GM21528 (cell line): ENCODE measurements around the gene FUT6.

Experiments used
- ATAC-seq: cut with Tn5 transposase; IDR thresholded peaks from one replicate; pipeline ENCODE4 v1.9.1; 2021; ENCODE audit warnings: mild to moderate bottlenecking, moderate library complexity; ENCODE audit not compliant: unreplicated experiment, low FRiP score

The FUT6 gene

GRCh38 chr19:5828661-5829566 is 10.6 kb downstream of the FUT6 start:
- ATAC-seq, result no peak

DNA sequence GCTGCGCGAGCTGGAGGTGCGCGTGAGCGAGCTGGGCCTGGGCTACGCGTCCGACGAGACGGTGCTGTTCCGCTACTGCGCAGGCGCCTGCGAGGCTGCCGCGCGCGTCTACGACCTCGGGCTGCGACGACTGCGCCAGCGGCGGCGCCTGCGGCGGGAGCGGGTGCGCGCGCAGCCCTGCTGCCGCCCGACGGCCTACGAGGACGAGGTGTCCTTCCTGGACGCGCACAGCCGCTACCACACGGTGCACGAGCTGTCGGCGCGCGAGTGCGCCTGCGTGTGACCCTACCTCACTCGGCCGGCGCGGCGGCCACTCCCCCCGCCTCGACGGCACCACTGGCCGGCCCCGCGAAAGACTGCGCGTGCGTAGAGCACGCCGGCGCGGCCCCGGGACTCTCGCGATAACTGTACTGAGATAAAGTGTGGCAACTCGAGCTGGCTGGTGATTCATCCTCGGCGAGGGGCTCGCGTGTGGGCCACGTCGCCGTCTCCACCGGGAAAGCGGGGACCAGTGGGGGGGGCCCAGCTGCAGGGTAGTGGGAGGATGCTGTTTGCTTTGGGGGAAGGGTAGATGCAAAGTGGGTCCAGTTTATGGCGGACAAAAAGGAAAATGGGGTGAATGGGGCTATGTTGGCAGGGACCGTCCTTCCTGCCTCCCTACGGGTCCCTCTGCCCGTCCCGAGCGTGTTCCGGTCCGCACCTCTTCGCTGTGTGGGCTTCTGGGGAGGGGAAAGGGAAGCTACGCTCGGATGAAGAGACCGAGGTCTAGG is 11.4 kb downstream of the FUT6 start:
- peak; percentile 58 for ATAC-seq

DNA sequence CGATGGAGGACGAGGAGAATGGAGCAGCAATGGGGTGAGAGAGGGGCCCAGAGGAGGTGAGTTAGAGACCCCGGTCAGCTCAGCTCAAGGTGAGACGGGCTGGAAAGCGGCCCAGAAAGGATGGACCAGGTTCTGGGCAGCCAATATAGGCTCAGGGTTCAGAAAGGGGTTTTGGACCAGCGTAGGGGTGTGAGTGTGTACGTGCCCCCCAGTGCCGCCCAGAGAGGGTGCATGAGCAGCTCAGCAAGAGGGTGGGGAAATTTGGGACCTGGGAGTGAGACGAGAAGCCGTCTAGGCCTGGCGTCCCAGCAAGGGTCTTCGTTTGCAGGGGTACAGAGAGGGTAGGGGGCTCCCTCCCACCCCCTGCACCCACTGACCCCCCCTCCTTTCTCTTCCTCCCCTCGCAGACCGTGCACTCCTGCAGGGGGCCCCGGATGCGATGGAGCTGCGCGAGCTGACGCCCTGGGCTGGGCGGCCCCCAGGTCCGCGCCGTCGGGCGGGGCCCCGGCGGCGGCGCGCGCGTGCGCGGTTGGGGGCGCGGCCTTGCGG is 12.1 kb downstream of the FUT6 start:
- no peak for ATAC-seq

- ATAC-seq, result no peak
Observed at GRCh38 chr19:5826531-5827341, 12.8 kb downstream of the FUT6 start.

DNA sequence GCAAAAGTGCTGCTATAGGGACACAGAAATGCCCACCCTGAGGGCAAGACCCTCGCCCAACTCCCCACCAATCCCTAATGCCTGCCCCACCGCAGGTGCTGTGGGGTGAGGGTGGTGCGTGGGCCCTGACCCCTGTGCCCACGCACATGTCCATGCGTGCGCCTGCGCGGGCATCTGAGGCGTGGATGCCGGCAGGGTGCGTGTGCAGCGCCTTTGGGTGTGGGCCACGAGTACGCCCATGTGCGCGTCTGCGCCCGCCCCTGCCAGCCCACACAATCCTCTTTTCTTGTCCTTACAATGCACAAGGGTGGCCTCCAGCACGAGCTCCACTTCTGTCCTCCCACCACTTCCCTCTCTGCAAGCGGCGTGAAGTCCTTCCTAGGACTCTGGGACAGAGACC is 14.3 kb downstream of the FUT6 start:
- no peak for ATAC-seq

DNA sequence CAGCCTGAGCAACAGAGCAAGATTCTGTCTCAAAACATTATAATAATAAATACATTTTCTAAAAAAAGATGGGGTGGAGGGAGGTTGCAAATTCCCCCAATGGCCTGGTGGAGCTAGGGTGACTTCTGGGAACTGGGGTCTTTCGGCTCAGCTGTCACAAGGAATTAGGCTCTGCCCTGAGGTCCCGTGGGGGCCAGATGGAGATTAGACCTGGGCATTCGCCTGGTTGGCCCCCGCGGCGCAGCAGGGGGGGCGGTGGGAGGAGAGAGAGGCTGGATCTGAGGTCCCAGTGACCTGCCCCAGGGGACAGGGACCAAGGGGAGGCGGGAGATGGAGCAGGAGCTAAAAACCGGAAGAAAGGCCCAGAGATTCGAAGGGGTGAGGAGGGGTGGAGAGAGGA is 14.8 kb downstream of the FUT6 start:
- no peak for ATAC-seq

GRCh38 chr19:5823579-5824281 is 15.8 kb downstream of the FUT6 start:
- no peak for ATAC-seq

GRCh38 chr19:5822181-5822844 is 17.2 kb downstream of the FUT6 start:
- no peak for ATAC-seq

GRCh38 chr19:5821521-5822180 is 17.9 kb downstream of the FUT6 start:
- no peak for ATAC-seq

GRCh38 chr19:5820785-5821184 is 18.7 kb downstream of the FUT6 start:
- ATAC-seq, result no peak

DNA sequence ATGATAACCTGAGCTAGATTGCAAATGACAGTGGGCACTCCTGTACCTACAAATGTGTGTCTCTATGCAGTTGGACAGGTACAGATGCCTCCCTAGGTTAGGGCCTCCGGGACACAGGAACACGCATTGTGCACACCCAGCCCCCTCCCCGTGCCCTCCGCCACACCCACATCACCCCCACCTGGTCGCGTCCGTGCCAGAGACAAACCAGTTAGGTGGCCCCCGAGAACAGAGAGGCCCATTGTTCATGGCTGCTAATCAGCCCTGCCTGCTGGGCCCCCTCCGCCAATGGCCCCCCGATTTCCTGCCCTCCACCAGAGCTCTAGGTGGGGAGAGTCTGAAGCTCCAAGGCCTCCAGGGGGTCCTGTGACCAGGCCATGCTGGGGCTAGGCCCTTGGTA is 20.9 kb downstream of the FUT6 start:
- ATAC-seq, result no peak

- no peak for ATAC-seq
Observed at GRCh38 chr19:5817218-5817617, 22.3 kb downstream of the FUT6 start.

- no peak for ATAC-seq
Observed at GRCh38 chr19:5814852-5815246, 24.7 kb downstream of the FUT6 start.

DNA sequence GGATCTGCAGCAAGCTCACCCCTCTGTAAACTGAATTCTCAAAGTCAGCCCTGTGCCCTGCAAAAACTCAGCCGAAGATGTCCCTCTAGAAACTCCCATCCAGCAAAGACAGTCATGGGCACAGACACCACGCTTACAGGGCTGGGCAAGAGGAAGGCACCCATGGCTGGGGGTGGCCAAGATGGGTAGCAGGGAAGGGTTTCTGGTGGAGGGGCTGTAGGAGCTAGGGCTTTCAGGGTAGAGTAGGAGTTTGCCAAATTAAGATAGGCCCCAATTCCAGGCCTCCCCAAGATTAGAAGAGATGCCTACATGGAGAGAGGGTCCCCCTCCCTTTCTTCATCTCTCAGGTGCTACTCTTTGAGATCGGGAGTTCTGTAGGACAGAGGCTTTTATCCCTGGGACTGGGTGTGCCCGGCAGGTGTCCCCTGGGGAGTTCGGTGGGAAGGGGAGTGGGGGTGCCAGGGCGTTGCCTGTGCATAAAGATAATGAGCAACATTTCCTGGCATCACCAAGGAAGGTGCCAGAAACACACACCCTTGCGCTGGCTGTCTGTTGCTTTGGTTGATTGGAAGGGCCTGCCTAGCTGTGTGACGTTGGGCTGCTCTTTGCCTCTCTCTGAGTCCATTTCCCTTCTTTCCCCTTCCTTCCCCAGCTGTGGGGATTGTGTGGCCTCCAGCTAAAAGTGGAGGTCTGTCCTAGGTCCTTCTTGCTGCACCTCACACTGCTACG is 25.2 kb downstream of the FUT6 start:
- no peak for ATAC-seq

- no peak for ATAC-seq
Observed at GRCh38 chr19:5811117-5811516, 28.4 kb downstream of the FUT6 start.

DNA sequence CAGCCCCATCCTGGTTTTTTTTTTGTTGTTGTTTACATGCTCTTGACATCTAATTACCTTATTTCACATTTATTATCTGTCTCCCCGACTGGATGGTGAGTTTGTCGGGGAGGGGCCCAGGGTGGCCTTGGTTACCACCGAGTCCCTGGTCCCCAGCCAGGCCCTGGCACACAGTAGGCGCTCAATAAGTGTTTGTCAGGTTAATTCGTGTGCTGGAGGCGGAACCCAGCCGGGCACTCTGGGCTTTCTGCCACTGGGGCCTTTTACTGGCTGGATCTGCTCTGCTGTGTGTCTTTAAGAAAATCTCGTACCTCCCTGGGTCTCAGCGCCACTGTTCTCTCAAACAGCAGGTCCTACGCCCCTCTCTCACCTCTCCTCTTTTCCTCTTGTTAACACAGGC is 30.0 kb downstream of the FUT6 start:
- ATAC-seq, result no peak

GRCh38 chr19:5809053-5809452 is 30.4 kb downstream of the FUT6 start:
- no peak for ATAC-seq

- ATAC-seq, result no peak
Observed at GRCh38 chr19:5808120-5808816, 31.2 kb downstream of the FUT6 start.
